GM12878 (cell line): Measurements from ENCODE around the gene PRMT7.

Experiments
- GABPA ChIP-seq: IDR thresholded peaks from 2 replicates; pipeline ENCODE4 v1.6.1; 2014; ENCODE audit warnings: antibody characterized with exemption, low read depth, mild to moderate bottlenecking, inconsistent platforms
- MTA3 ChIP-seq: IDR thresholded peaks from 2 replicates; pipeline ENCODE4 v1.6.1; 2012; ENCODE audit warnings: low read length, inconsistent platforms, borderline replicate concordance
- SRF ChIP-seq, 2 experiments: IDR thresholded peaks; 2 replicates each; pipeline ENCODE4 v1.6.1; 2011; ENCODE audit warnings: low read depth in 2 of 2, low read length in 2 of 2, mild to moderate bottlenecking in 1 of 2, moderate library complexity in 1 of 2
- TARDBP ChIP-seq: IDR thresholded peaks from 2 replicates; pipeline ENCODE4 v1.6.1; 2016; ENCODE audit warnings: borderline replicate concordance
- TF ChIP-seq, protein P1 (sequence below): IDR thresholded peaks from 2 replicates; pipeline ENCODE4 v1.6.1; 2012; ENCODE audit warnings: mild to moderate bottlenecking, low read depth, low read length
- TF ChIP-seq, protein P2 (sequence below), 3 experiments: IDR thresholded peaks in 2 of 3; conservative IDR thresholded peaks in 1 of 3; 2 replicates each; pipeline ENCODE4 v1.5.1; 2011; ENCODE audit warnings: low read depth in 3 of 3, low read length in 3 of 3, mild to moderate bottlenecking in 3 of 3, control low read depth in 2 of 3, moderate library complexity in 2 of 3, inconsistent platforms in 1 of 3, mixed read lengths in 1 of 3; ENCODE audit not compliant: control insufficient read depth in 2 of 3, insufficient read depth in 1 of 3; ENCODE audit errors: extremely low read depth in 1 of 3

DNA sequence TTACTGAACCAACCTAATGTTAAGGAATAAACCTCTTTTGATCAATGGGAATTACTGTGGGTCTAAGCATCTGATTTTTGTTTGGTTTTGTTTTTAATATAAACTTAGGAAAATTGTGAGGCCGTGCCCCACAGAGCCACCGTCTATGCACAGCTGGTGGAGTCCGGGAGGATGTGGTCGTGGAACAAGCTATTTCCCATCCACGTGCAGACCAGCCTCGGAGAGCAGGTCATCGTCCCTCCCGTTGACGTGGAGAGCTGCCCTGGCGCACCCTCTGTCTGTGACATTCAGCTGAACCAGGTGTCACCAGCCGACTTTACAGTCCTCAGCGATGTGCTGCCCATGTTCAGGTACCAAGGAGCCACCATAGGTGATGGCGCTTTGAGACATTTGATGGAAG lies 28.4 kb downstream of the PRMT7 start:
- TF ChIP-seq MTA3 (no peak), TARDBP (no peak), SRF (IDR thresholded peaks at IDR 0.05; ENCODE audit: low read depth in 2 of 2, low read length in 2 of 2) (no peak), GABPA (no peak)
- TF ChIP-seq, protein P1, sequence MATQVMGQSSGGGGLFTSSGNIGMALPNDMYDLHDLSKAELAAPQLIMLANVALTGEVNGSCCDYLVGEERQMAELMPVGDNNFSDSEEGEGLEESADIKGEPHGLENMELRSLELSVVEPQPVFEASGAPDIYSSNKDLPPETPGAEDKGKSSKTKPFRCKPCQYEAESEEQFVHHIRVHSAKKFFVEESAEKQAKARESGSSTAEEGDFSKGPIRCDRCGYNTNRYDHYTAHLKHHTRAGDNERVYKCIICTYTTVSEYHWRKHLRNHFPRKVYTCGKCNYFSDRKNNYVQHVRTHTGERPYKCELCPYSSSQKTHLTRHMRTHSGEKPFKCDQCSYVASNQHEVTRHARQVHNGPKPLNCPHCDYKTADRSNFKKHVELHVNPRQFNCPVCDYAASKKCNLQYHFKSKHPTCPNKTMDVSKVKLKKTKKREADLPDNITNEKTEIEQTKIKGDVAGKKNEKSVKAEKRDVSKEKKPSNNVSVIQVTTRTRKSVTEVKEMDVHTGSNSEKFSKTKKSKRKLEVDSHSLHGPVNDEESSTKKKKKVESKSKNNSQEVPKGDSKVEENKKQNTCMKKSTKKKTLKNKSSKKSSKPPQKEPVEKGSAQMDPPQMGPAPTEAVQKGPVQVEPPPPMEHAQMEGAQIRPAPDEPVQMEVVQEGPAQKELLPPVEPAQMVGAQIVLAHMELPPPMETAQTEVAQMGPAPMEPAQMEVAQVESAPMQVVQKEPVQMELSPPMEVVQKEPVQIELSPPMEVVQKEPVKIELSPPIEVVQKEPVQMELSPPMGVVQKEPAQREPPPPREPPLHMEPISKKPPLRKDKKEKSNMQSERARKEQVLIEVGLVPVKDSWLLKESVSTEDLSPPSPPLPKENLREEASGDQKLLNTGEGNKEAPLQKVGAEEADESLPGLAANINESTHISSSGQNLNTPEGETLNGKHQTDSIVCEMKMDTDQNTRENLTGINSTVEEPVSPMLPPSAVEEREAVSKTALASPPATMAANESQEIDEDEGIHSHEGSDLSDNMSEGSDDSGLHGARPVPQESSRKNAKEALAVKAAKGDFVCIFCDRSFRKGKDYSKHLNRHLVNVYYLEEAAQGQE = no peak
- TF ChIP-seq, protein P2, sequence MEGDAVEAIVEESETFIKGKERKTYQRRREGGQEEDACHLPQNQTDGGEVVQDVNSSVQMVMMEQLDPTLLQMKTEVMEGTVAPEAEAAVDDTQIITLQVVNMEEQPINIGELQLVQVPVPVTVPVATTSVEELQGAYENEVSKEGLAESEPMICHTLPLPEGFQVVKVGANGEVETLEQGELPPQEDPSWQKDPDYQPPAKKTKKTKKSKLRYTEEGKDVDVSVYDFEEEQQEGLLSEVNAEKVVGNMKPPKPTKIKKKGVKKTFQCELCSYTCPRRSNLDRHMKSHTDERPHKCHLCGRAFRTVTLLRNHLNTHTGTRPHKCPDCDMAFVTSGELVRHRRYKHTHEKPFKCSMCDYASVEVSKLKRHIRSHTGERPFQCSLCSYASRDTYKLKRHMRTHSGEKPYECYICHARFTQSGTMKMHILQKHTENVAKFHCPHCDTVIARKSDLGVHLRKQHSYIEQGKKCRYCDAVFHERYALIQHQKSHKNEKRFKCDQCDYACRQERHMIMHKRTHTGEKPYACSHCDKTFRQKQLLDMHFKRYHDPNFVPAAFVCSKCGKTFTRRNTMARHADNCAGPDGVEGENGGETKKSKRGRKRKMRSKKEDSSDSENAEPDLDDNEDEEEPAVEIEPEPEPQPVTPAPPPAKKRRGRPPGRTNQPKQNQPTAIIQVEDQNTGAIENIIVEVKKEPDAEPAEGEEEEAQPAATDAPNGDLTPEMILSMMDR (IDR thresholded peaks at IDR 0.05 in 2 of 3, conservative IDR thresholded peaks at IDR 0.05 in 1 of 3; ENCODE audit: control insufficient read depth in 2 of 3, extremely low read depth in 1 of 3, insufficient read depth in 1 of 3, low read depth in 3 of 3, low read length in 3 of 3) = no peak
